HuH-7.5 (cell line): ENCODE measurements around the gene ZAR1.
"Not testable (repeated sequence)": the region's sequence is repeated elsewhere in the genome, so short reads cannot be mapped to it uniquely, and the experiment has no call there.

Source experiments
- DNase-seq: peaks from one replicate; pipeline ENCODE4 v3.0.0; 2011; ENCODE audit warnings: low spot score

ZAR1 gene

GRCh38 chr4:48490012-48490679, at the start of gene ZAR1:
Gene ZAR1 (plus strand): TSS chr4:48490252. CDS start chr4:48490292, 40 bp downstream.
- DNase-seq = no peak

- DNase-seq = not testable (repeated sequence)
Observed at GRCh38 chr4:48440914-48441313, 49.1 kb upstream of the ZAR1 start.

- DNase-seq = no peak
Observed at GRCh38 chr4:48445704-48446103, 44.3 kb upstream of the ZAR1 start.

- no peak for DNase-seq
Observed at GRCh38 chr4:48446642-48447041, 43.4 kb upstream of the ZAR1 start.

- no peak for DNase-seq
Observed at GRCh38 chr4:48449151-48449550, 40.9 kb upstream of the ZAR1 start.

GRCh38 chr4:48450740-48451139, 39.3 kb upstream of the ZAR1 start:
- no peak for DNase-seq

- not testable (repeated sequence) for DNase-seq
Observed at GRCh38 chr4:48451656-48452055, 38.4 kb upstream of the ZAR1 start.

- DNase-seq = no peak
Observed at GRCh38 chr4:48454591-48454990, 35.5 kb upstream of the ZAR1 start.

- DNase-seq = no peak
Observed at GRCh38 chr4:48461000-48461399, 29.1 kb upstream of the ZAR1 start.

- DNase-seq = no peak
Observed at GRCh38 chr4:48462363-48462762, 27.7 kb upstream of the ZAR1 start.

- DNase-seq = no peak
Observed at GRCh38 chr4:48467442-48467841, 22.6 kb upstream of the ZAR1 start.

- DNase-seq = no peak
Observed at GRCh38 chr4:48467891-48468290, 22.2 kb upstream of the ZAR1 start.

GRCh38 chr4:48470137-48470536, 19.9 kb upstream of the ZAR1 start:
- no peak for DNase-seq

- DNase-seq = no peak
Observed at GRCh38 chr4:48470570-48470969, 19.5 kb upstream of the ZAR1 start.

GRCh38 chr4:48472794-48473193, 17.3 kb upstream of the ZAR1 start:
- DNase-seq = no peak

GRCh38 chr4:48475770-48476169, 14.3 kb upstream of the ZAR1 start:
- DNase-seq = no peak

- no peak for DNase-seq
Observed at GRCh38 chr4:48478273-48478672, 11.8 kb upstream of the ZAR1 start.

GRCh38 chr4:48481581-48481980, 8.5 kb upstream of the ZAR1 start:
- no peak for DNase-seq

- peak; percentile 39 for DNase-seq
Observed at GRCh38 chr4:48483006-48483776, 6.9 kb upstream of the ZAR1 start, which contains the start of gene SLC10A4. Gene SLC10A4 (plus strand): TSS chr4:48483343. CDS start chr4:48483562, 219 bp downstream.

GRCh38 chr4:48483777-48484493, 6.1 kb upstream of the ZAR1 start:
- DNase-seq = no peak

GRCh38 chr4:48484494-48485168, 5.4 kb upstream of the ZAR1 start:
- no peak for DNase-seq

- DNase-seq = no peak
Observed at GRCh38 chr4:48489683-48490011, 405 bp upstream of the ZAR1 start.
